Stimulated activated CD4-positive, alpha-beta T cell treated with anti-CD3 and anti-CD28 coated beads, Interleukin-2, amount 100 ng/mL, for 4 hours (primary cell): ENCODE measurements around the gene B4GALT1.

Source experiments
- DNase-seq: peaks from one replicate; pipeline ENCODE4 v3.0.0-alpha.2; 2020; ENCODE audit warnings: low read depth

B4GALT1 gene

DNA sequence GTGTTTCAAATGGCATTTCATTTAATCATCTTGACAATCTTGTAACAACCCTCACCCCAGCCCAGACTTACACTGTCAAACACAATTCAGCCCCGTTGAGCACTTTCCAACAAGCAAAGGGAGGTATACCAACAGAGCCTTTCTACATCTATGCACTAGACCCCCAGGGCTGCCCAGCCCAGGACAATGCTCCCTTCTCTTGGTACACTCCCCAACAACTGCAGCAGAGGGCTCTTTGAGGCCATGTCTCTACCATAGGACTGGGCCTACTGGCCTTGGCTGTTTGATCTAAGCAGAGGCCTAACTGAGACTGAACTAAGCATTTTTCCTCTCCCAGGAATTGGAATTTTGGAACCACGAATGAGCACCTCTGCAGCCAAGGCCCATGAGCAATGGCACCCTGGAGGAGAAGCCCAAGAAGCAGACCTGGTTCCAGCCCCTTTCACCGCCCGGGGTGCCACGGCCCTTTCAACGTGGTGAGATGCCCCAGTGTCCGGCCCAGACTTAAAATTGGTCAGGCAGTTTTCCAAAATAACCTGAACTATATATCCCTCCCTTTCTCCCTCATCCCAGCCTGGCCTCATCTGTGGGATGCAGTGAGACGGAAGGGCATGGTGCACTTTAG lies 43.6 kb downstream of the B4GALT1 start:
- no peak for DNase-seq

DNA sequence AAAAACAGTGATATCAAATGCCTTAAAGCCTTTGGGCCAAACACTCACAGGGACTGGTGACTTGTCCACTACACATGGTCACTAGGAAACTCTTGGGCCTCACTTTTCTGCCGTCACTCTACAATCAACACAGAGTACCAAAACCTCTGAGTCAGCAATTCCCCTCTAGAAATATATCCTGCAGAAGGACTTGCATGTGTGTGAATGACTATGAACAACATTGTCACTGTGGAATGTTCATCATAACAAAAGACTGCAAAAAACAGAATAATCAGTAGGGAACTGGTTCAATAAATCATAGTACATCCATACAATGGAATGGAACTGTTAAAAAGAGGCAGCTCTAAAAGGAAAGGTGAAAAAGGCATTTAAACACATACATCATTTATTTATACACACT lies 46.5 kb downstream of the B4GALT1 start:
- no peak for DNase-seq

DNA sequence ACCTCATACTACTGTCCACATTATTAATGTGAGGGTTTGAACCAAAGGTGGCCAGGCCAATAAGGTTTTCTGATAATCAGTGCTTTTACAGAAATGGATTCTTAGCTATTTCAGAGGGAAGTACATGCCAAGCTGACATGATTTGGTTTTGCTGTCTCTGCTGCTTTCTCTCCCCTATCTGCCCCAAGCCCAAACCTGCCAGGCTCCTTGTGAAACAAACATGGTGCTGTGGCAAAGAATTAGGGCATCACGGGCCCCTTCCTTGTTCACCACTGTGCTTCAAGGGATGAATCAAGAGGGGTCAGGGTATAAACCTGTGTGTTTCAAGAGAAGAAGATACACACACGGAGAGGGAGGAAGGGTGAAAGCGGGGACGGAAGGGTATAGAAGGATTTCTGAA lies 49.3 kb downstream of the B4GALT1 start:
- no peak for DNase-seq

DNA sequence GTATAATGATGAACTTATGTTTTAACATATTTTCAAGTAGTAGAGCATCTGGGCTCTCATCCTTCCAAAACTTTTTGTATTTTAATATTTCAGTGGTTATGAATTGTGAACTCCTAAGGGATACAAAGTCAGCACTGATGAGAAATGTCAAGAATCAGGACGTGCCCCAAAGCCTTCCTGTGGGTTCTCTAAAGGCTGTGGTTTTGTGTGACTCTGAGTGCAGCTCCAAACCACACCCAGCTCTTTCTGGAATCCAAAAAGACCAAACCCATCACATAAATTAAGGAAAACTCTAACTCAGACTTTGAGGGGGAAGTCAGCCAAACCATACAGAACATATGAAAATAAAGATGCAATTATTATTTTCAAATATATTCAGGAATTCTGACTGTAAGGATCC lies 49.8 kb downstream of the B4GALT1 start:
- DNase-seq: no peak

DNA sequence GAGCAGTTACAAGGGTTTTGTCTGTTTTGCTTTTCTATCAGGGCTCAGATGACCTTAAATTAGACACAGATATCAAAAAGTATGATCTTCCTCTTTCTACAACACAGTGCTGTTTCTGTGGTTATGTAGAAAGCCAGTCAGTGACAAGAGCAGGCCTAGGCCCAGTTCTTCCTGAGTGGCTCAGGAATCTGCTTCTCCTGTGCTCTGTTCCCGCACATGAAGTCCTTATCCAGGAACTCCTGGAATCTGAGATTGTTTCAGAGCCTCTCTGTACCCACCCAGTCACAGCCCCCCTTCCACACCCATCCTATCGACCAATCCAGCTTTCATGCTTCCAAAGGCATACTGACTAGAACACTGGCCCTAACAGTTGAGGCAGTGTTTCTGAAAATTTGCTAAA lies 50.3 kb downstream of the B4GALT1 start:
- DNase-seq: no peak

DNA sequence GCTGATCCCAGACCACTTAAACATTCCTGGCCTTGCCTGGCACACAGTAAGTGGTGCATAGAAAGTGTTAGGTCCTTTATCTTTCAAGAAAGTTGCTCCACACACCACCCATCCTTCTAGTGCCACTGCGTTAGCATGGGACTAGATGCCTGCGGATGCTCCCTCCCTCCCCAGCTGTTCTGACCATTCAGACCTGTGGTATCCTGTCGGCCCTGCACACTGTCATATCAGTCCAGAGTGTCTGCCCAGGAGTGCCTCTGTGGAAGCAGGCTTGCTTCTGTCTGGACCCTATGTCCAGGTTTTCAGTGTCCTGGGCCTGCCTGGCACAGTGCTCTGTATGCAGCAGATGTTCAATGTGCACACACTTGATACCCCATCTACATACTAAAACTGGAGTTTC lies 52.4 kb downstream of the B4GALT1 start:
- no peak for DNase-seq

DNA sequence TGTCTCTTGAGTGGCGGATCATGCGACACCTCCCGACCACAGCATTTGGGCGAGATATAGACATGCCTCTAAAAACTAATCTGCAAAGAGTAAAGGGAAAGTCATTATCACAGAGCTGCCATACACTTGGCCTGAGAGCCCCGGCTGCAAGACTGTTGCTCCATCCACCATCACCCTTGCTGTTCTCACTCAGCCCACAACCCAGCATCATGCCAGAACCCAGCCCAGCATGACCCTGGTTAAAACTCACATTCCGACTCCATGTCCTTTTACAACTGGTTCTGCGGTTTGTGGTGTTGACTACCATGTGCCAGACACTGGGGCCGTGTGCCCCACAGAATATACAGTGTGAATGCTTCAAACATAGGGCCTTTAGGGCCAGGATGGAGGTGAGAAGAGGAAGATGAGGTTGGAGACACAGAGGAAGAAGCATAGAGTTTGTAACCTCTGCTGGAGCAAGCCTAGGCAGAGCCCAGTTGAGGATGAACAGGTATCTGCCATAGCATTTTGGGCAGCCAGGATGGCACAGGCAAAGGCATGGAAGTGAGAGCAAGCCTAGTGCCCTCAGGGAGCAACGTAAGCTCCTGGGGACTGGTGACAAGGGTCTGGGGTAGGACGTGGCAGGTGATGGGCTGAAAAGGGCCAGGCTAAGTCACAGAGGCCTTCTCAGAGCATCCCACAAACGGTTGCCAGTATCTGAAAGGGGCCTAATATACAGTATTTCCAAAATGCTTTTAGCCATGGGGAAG lies 53.2 kb downstream of the B4GALT1 start:
- DNase-seq: no peak

DNA sequence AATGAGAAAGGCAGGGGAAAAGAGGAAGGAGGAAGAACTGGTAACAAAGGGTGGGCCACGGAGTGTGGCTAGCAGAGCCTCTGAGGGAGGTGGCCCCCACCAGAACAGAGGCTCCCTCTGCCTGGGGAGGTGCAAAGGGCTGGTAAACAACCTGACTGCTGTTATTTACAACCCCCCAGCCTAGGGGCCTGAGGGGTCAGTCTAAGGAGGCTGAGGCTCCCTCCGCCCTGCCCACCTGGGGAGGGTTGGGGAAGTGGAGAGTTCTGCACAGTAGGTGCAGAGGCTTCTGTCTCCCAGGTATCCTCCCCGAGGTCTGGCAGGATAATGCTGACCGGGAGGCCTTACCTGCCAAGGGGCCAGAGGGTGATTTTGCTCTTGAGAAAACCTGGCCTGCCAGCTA lies 55.0 kb downstream of the B4GALT1 start:
- no peak for DNase-seq

DNA sequence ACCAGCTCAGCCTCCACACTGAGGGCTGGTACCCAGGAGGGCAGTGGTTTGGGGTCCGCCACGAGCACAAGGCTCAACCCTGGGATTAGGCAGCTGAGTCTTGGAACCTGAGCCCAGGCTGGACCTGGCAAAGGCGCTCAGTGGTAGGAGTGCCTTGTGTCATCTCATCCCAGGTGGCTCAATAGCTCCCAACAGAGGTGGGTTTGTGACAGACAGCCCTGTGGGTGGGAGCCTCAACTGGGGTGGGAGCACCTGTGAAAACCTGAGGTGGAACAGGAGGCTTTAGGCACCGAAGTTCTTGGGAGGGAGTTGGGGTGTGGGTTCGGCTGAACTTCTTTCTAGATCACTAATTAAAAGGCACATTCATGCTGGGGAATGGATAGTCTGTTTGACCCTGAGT lies 55.5 kb downstream of the B4GALT1 start:
- DNase-seq: no peak

DNA sequence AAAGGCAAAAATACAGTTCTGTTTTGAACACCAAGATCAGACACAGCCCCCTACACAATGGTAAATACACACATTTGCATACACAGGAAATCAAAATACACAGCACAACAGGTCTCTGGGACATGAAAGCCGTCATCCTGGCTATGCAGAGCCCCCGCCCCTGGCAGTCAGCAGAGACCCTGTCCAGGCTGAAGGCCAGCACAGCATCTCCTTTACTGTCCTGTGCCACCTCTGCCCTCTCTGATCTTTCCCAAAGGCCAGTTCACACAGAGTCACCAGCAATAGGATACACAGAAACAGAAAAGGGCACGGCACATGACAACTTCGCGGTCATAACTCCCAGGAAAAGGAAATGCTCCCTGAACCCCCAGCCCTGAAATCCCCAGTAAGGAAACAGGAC lies 56.5 kb downstream of the B4GALT1 start:
- no peak for DNase-seq

DNA sequence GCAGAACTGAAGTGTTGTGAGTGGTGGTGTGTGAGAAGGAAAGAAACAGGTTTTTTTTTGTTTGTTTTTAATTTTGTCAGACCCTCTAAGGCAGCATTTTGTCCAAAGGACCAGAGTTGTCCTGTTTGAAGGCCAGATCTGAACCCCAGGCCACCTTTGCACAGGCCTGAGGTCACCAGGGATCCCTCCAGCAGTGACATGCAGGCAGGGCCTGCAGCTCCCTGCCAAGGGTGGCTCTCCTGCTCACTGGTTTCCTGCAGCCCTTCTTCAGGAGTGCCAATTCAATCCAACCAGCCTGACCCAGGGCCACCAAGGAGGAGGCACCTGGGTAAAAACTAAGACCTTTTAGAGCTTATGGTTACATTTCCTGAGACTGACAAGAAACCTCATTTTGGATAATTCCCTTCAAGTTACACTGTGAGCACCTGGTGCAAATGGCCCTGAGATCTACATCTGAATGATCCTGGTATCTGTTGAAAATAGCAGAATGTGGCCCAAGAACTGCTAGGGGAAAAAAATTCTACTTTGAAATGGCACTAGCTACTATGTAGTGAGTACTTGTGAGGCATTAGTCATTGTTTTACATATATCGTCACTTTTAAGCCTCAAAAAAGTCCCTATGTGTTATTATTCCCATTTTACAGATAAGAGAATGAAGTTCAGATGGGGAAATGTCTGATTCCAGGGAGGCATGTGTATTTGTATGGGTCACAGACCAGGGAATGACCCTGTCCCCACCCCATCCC lies 57.1 kb downstream of the B4GALT1 start:
- DNase-seq: no peak

DNA sequence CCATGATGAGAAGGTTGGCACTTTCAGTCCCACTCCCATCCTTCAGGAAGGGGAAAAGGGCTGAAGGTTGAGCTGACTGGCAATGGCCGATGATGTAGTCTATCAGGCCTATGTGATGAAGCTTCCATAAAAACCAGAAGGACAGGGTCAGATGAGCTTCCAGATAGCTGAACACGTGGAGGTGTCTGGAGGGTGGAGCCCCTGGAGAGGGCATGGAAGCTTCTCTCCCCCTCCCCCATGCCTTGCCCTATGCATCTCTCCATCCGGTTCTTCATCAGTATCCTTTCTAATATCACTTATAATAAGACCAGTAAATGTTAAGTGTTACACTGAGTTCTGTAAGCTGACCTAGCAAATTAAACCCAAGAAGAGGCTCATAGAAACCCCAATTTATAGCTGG lies 58.0 kb downstream of the B4GALT1 start:
- no peak for DNase-seq

DNA sequence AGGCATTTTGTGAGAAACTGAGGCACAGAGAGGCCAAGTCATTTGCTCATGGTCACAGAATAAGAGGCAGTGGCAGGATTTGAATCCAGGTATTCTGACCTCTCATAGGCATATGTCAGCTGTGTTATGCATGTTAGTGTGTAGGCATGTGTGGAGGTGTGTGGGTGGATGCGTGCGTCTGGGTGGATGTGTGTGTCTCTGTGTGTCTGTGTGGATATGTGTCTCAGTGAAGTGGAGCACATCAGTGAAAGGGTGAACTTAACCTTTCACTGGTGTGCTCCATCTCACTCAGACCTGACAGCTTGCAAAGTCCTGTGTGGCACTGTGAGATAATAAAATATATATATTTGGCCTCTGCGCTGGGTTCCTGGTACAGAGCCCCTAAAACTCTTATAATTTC lies 58.7 kb downstream of the B4GALT1 start:
- no peak for DNase-seq

DNA sequence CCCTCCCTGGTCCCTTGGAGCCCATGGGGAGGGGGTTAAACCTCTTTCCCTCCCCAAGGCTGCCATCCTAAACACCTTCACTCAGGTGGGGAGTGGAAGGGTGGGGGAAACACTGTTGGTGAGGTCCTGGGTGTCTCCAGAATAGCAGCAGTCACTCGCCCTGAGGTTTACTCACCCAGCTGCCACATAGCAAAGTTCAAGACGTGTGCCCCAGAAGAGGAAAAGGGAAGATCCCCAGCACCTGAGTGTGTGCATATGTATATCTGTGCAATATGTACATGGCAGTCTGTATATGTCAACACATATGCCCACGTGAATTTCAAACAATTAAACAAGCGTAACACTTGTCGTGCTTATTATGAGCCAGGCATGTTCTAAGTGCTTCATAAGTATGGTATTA lies 59.4 kb downstream of the B4GALT1 start:
- DNase-seq: no peak

DNA sequence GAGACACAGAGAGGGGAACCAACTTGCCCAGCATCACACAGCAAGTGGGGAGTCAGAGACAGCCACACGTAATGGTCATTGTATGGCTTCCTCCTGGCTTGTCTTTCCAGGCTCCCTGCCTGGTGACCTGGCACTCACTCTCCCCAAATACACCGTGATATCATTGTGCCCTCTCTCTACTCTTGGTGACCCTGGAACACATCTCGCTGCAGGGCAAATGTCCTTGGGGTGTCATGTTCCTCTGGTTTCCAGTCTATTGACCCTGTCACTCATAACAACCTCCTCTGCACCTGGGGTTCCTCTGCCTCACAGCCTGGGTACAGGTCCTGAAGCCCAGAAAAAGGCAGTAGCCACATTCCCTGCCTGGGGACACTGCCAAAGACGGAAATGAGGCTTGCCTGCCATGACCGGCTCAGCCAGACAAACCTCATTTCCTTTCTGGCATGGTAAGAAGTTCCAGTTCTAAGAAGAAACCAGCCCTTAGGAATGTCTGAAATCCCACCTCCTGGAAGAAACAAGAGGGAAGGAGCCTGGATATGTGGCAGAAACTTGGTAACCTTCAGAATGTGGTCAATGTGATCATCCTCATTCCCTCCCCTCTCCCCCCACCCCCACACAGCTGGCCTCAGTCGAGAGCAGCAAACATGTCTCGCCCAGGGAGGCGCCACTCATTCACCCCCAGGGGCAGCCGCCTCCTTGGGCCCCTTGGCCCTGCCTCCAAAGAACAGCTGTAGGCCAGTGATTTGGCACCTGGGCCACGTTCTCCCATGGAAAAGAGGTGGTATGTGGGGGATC lies 60.1 kb downstream of the B4GALT1 start:
- DNase-seq: no peak

DNA sequence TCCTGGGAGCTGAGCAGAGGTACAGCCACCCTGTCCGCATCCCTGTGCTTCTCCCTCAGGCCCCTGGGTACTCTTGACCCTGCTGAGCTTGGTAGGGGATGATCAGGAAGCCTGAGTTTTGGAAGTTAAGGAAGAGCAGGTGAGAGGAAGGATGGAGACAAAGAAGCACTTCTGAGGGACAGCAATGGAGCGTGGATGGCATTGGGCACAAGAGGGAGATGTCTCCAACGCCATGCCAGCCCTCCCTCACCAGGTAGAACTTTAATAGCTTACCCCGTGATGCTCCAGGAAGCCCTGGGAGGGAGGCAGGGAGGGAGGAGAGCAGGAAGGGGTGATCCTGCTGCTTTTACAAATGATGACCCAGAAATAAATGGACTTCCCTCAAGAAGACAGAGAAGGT lies 60.8 kb downstream of the B4GALT1 start:
- DNase-seq: no peak

DNA sequence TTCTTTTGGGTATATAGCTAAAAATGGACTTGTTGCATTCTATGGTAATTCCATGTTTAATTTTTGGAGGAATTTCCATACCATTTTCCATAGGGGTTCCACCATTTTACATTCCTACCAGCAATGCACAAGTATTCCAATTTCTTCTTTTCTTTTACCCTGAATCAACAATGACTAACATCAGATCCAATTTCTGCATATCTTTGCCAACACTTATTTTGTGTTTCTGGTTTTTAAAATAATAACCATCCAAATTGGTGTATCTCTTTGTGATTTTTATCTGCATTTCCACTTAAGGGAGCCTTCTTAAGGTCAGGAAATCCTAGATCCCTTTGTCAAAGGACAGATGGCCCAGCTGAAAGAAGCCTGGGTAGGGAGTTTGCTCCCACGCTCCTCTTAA lies 61.2 kb downstream of the B4GALT1 start:
- DNase-seq: no peak

DNA sequence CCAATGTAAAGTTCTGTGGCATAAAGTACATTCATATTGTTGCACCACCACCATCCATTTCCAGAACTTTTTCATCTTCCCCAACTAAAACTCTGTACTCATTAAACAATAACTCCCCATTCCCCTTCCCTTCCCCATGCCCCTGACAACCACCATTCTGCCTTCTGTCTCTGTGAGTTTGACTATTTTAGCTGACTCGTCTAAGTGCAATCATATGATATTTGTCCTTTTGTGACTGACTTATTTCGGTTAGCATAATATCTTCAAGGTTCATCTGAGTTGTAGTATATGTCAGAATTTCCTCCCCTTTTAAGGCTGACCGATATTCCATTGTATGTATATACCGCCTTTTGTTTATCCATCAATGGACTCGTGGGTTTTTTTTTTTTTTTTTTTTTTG lies 61.6 kb downstream of the B4GALT1 start:
- DNase-seq: no peak

DNA sequence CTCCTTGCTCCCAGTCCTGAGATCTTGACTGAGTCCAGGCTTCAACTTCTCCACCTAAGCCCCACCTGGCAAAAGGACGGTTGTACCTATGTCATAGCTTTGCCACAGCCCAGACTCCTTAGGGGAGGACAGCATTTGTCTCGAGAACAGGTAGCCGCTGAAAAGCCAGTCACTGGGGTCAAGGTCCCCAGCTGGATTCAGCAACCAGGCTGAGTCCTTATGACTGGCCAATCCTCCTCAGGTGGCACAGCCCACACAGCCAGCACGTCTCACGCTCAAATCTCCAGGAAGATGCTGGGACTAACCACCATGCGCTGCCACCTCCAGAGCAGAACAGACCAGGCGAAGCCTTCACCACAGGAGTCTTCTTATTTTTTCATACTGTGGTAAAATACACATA lies 62.7 kb downstream of the B4GALT1 start:
- no peak for DNase-seq

DNA sequence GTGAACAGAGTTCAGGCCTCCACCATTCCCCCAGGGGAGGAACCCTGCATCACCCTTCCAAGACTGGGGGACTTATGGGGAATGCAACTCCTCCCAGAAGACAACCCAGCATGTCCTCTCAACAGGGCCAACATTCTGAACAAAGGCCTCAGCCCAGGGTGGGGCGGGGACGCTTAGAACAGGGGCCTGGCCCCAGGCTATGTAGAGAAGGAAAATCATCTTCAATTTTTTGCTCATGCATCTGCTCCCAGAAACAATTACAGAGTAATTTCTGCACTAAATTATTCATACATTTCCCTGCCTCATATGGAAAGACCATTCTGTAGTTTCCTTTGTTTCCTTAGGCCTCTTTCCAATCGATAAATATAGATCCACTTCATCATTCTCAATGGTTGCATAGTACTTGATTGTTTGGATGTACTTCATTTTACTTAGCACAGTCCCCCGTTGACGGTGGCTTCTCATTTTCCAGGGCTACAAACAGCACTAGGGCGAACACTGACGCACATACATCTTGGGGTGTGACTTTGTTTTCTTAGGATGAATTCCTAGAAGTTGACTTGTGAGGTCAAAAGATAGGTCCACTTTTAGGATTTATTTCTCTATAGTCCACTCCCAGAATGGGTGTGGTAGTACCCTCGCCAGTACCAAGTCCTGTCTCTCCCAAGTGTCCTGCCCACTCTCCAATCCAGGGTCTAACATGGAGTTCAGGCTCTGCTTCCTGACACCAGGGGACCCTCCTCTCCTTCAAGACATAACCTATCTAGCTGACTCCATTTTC lies 63.4 kb downstream of the B4GALT1 start:
- no peak for DNase-seq

DNA sequence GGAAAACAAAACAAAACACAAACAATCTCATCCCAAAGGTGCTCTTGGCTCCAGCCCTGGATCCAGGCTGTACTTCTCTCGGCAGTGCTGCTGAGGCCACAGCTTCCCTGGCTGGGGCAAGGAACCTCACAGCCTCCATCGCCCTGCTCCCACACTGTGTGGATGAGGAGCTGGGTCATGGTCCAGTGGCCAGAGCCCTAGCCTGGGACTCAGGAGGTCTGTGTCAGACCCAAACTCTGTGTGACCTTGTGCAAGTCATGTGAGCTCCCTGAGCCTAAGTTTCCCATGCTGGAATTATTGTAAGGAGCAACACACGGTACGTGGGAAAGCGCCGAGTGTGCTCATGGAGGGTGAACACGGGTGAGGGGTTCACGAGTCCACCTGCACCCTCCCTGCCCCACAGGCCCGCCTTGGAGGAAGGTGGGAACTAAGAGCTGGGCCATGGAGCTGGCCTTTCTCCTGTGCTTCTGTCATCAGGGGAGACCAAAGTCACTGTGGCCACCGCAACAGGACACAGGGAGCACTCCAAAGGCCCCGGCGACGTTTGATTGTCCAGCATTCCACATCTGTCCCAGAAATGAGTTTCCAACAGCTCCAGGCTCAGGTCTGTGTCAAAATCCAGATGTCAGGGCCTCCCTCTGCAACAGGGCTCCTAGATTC lies 64.5 kb downstream of the B4GALT1 start:
- no peak for DNase-seq
